ENCODE results near the gene MTIF3. TPM values are rescaled to one million over a fixed set of nuclear protein-coding genes. Genes with fewer than 3 reads are reported as not detected.

The MTIF3 gene
- total RNA-seq, 1 experiment from 2014 or later, result 37.1 TPM

DNA sequence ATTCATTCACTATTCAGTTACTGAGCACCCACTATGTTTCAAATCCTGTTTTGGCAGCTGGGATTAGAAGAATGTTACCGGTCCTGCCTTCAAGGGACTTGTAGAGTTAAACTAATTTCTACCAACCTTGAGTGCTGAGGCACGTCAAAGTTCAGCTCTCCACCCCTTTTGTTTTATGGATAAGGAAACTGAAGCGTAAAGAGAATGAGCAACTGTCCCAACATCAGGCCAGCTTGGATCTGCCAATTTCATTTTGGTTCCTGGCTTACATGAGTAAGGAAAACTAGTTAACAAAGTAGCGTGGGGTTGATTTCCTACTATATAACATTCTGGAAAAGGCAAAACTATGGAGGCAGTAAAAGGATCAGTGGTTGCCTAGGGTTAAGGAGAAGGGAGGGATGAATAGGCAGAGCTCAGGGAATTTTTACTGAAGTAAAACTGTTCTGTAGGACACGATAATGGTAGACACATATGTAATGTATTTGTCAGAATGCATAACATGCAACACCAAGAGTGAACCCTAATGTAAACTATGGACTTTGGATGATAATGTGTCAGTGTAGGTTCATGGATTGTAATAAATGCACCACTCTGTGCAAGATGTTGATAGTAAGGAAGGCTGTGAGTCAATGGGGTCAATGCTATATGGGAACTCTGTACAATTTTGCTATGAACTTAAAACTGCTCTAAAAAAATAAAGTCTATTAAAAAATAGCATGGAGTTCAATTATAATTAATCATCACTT is 19.9 kb upstream of the MTIF3 start:
- H3K9me3 ChIP-seq (ENCODE audit: low read depth, low read length, poor library complexity, severe bottlenecking), result no peaks in the 10 kb centered on the region
- no peak overlapping the region for H3K4me3 ChIP-seq (ENCODE audit: low read depth, low read length, poor library complexity, severe bottlenecking)
- no peaks in the 10 kb centered on the region for H3K4me1 ChIP-seq (ENCODE audit: insufficient read depth, low read length, poor library complexity, severe bottlenecking)
- CTCF ChIA-PET, result no interaction called here
- H3K27me3 ChIP-seq (replicated peaks; ENCODE audit: insufficient read depth, low read depth, low read length, poor library complexity), result peaks cover 4% of the 10 kb centered on the region
- BruUV-seq (replicated peaks), result no TSS peak
- no peaks in the 10 kb centered on the region for H3K36me3 ChIP-seq (ENCODE audit: insufficient read depth, low read length, poor library complexity, severe bottlenecking)
- TF ChIP-seq CTCF (conservative IDR thresholded peaks at IDR 0.05; ENCODE audit: low read depth, low read length) (no peak), EZH2 (IDR thresholded peaks at IDR 0.05; ENCODE audit: borderline replicate concordance, low read depth, low read length, poor library complexity, severe bottlenecking) (no peak)
- no peak overlapping the region for H3K27ac ChIP-seq (ENCODE audit: low read depth, low read length, poor library complexity, severe bottlenecking)
- DNase-seq (ENCODE audit: low spot score), result no peak
- intact Hi-C loops (cut with micrococcal nuclease; ENCODE audit: unreplicated experiment), result no loop called here
- POLR2A ChIA-PET (ENCODE audit: low non-redundant PET), result no interaction called here

DNA sequence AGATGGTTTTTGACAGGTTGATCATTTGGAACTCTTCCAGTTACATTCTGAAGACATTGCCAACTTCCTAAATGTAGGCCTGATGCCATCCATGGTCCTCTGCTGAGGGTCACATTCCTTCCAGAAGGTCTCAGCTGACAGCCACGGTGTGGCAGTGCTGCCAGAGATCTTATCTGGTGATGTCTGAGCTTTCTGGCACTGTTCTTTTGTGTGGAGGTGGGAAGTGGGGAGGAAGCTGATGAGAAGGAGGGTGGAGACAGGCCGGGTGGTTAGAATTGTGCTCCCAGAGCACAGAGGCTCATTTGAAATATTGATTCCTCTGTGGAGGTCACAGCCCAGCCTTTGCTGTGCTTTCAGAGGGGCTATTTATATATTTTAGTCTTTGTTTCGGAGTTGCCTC is 16.1 kb upstream of the MTIF3 start:
- DNase-seq (ENCODE audit: low spot score), result no peak
- CTCF ChIA-PET, result no interaction called here
- no peaks in the 10 kb centered on the region for H3K36me3 ChIP-seq (ENCODE audit: insufficient read depth, low read length, poor library complexity, severe bottlenecking)
- H3K27me3 ChIP-seq (replicated peaks; ENCODE audit: insufficient read depth, low read depth, low read length, poor library complexity), result peaks cover 4% of the 10 kb centered on the region
- POLR2A ChIA-PET (ENCODE audit: low non-redundant PET), result no interaction called here
- intact Hi-C loops (cut with micrococcal nuclease; ENCODE audit: unreplicated experiment), result no loop called here
- H3K27ac ChIP-seq (ENCODE audit: low read depth, low read length, poor library complexity, severe bottlenecking), result no peak overlapping the region
- TF ChIP-seq CTCF (conservative IDR thresholded peaks at IDR 0.05; ENCODE audit: low read depth, low read length), result no peak
- TF ChIP-seq EZH2 (IDR thresholded peaks at IDR 0.05; ENCODE audit: borderline replicate concordance, low read depth, low read length, poor library complexity, severe bottlenecking), result no peak
- H3K4me3 ChIP-seq (ENCODE audit: low read depth, low read length, poor library complexity, severe bottlenecking), result no peak overlapping the region
- no peaks in the 10 kb centered on the region for H3K4me1 ChIP-seq (ENCODE audit: insufficient read depth, low read length, poor library complexity, severe bottlenecking)
- BruUV-seq (replicated peaks), result no TSS peak
- H3K9me3 ChIP-seq (ENCODE audit: low read depth, low read length, poor library complexity, severe bottlenecking), result no peaks in the 10 kb centered on the region

DNA sequence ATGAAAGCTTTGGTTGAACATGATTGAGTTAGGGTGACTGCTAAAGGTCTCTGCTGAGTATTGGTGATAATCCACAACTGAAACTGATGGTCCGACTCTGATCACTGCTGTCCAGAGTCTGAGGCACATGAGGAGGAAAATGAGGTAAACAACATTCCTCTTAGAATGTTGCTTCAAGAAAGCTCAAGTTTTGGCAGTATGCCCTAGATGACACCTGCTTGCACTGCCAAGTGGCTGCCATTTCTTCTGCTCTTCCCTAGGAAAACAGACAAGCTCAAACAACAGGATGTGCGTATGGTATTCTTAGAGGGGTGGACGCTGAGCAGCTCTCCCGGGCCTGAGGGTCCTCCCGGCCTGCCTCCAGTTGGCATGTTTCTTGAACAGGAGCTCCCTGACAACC is 15.2 kb upstream of the MTIF3 start:
- Histone ChIP-seq H3K4me3 (ENCODE audit: low read depth, low read length, poor library complexity, severe bottlenecking) (no peak overlapping the region), H3K36me3 (ENCODE audit: insufficient read depth, low read length, poor library complexity, severe bottlenecking) (no peaks in the 10 kb centered on the region), H3K9me3 (ENCODE audit: low read depth, low read length, poor library complexity, severe bottlenecking) (no peaks in the 10 kb centered on the region), H3K4me1 (ENCODE audit: insufficient read depth, low read length, poor library complexity, severe bottlenecking) (no peaks in the 10 kb centered on the region), H3K27me3 (replicated peaks; ENCODE audit: insufficient read depth, low read depth, low read length, poor library complexity) (peaks cover 4% of the 10 kb centered on the region), H3K27ac (ENCODE audit: low read depth, low read length, poor library complexity, severe bottlenecking) (no peak overlapping the region)
- no peak for TF ChIP-seq CTCF (conservative IDR thresholded peaks at IDR 0.05; ENCODE audit: low read depth, low read length)
- no peak for TF ChIP-seq EZH2 (IDR thresholded peaks at IDR 0.05; ENCODE audit: borderline replicate concordance, low read depth, low read length, poor library complexity, severe bottlenecking)
- ChIA-PET CTCF (no interaction called here), POLR2A (ENCODE audit: low non-redundant PET) (no interaction called here)
- no TSS peak for BruUV-seq (replicated peaks)
- intact Hi-C loops (cut with micrococcal nuclease; ENCODE audit: unreplicated experiment), result no loop called here
- DNase-seq (ENCODE audit: low spot score), result no peak
